ENCODE measurements around the gene JAK3. TPM values are rescaled to one million over a fixed set of nuclear protein-coding genes. Genes with fewer than 3 reads are reported as not detected.

JAK3 gene
- total RNA-seq, 3 donors from 2014 or later, result 2.8 to 13.1 (median 3.5) TPM

DNA sequence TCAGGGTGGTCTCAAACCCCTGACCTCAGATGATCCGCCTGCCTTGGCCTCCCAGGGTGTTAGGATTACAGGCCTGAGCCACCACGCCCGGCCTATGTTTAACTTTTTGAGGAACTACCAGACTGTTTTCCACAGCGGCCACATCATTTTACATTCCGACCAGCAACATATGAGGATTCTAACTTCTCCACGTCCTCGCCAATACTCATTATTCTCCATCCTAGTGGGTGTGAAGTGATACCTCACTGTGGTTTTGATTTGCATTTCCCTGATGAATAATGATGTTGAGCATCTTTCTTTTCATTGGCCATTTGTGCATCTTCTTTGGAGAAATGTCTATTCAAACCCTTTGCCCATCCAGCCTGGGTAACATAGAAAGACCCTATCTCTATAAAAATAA lies 38.7 kb upstream of the JAK3 start:
- Histone ChIP-seq H3K4me3 (no peak overlapping the region), H3K27me3 (peaks cover 0 to 12% of the 10 kb centered on the region in 2 donors), H3K36me3 (no peaks in the 10 kb centered on the region), H3K4me1 (no peaks in the 10 kb centered on the region), H3K9me3 (no peaks in the 10 kb centered on the region), H3K27ac (no peak overlapping the region)
- TF ChIP-seq, protein P1, sequence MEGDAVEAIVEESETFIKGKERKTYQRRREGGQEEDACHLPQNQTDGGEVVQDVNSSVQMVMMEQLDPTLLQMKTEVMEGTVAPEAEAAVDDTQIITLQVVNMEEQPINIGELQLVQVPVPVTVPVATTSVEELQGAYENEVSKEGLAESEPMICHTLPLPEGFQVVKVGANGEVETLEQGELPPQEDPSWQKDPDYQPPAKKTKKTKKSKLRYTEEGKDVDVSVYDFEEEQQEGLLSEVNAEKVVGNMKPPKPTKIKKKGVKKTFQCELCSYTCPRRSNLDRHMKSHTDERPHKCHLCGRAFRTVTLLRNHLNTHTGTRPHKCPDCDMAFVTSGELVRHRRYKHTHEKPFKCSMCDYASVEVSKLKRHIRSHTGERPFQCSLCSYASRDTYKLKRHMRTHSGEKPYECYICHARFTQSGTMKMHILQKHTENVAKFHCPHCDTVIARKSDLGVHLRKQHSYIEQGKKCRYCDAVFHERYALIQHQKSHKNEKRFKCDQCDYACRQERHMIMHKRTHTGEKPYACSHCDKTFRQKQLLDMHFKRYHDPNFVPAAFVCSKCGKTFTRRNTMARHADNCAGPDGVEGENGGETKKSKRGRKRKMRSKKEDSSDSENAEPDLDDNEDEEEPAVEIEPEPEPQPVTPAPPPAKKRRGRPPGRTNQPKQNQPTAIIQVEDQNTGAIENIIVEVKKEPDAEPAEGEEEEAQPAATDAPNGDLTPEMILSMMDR (IDR thresholded peaks at IDR 0.05), result no peak
- TF ChIP-seq POLR2AphosphoS5 (IDR thresholded peaks at IDR 0.05) (no peak), POLR2A (IDR thresholded peaks at IDR 0.05) (no peak)
- DNase-seq (ENCODE audit: low spot score in 2 of 2), result no peak
- intact Hi-C loops (cut with DNase I; ENCODE audit: low total_unique reads), result loop anchor here (5.0 kb wide), 1 partner anchor 239 kb away; no protein-coding TSS in a partner anchor

DNA sequence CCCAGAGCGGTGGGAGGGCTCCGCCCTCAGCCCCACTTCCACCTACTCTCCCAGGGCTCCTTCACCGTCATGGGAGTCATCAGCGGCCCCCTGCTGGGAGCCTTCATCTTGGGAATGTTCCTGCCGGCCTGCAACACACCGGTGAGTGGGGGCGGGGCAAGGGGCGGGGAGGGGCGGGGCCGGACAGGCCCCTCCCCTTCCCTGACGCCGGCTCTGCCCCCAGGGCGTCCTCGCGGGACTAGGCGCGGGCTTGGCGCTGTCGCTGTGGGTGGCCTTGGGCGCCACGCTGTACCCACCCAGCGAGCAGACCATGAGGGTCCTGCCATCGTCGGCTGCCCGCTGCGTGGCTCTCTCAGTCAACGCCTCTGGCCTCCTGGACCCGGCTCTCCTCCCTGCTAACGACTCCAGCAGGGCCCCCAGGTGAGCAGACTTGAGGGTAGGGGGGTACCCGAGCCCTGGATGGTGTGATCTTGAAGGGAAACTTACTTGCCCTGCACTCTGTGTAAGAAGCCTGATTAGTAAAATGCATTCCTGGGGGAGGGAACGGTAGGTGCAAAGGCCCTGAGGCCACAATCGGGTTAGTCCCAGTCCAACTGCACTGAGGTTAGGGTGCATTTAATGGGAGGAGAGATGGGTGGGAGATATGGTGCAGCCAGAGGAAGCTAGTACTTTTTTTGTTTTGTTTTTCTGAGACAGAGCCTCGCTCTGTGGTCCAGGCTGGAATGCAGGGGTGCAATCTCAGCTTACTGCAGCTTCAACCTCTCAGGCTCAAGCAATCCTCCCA lies 36.0 kb upstream of the JAK3 start:
- intact Hi-C loops (cut with DNase I; ENCODE audit: low total_unique reads), result no loop called here
- TF ChIP-seq, protein P1 (IDR thresholded peaks at IDR 0.05), result no peak
- TF ChIP-seq POLR2AphosphoS5 (IDR thresholded peaks at IDR 0.05), result no peak
- TF ChIP-seq POLR2A (IDR thresholded peaks at IDR 0.05), result no peak
- no peak for DNase-seq (ENCODE audit: low spot score in 2 of 2)
- H3K27ac ChIP-seq, result no peak overlapping the region
- H3K4me1 ChIP-seq, result no peaks in the 10 kb centered on the region
- no peaks in the 10 kb centered on the region for H3K36me3 ChIP-seq
- no peak overlapping the region for H3K4me3 ChIP-seq
- no peaks in the 10 kb centered on the region for H3K9me3 ChIP-seq
- H3K27me3 ChIP-seq, result peaks cover 0 to 7% of the 10 kb centered on the region in 2 donors

DNA sequence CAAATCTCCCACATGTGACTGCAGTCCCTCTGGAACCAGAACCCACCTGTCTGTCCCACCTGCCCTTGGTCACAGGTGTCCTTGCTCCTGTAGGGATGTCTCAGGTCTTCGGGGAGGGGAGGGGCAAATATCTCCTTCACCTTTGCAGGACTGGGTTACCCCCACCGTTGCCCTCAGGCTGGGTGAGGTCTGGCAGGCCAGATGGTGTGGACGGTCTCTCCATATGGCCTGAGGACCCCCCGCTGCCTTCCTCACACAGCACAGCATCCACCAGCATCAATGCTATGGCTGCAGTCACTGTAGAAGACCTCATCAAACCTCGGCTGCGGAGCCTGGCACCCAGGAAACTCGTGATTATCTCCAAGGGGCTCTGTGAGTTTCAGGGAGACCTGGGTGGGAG lies 33.9 kb upstream of the JAK3 start:
- no peaks in the 10 kb centered on the region for H3K4me1 ChIP-seq
- no peak overlapping the region for H3K27ac ChIP-seq
- no peaks in the 10 kb centered on the region for H3K9me3 ChIP-seq
- H3K36me3 ChIP-seq, result no peaks in the 10 kb centered on the region
- TF ChIP-seq POLR2A (IDR thresholded peaks at IDR 0.05) (no peak), POLR2AphosphoS5 (IDR thresholded peaks at IDR 0.05) (no peak)
- TF ChIP-seq, protein P1 (IDR thresholded peaks at IDR 0.05), result no peak
- H3K4me3 ChIP-seq, result no peak overlapping the region
- peaks cover 0 to 7% of the 10 kb centered on the region in 2 donors for H3K27me3 ChIP-seq
- intact Hi-C loops (cut with DNase I; ENCODE audit: low total_unique reads), result no loop called here
- DNase-seq (ENCODE audit: low spot score in 2 of 2), result no peak

DNA sequence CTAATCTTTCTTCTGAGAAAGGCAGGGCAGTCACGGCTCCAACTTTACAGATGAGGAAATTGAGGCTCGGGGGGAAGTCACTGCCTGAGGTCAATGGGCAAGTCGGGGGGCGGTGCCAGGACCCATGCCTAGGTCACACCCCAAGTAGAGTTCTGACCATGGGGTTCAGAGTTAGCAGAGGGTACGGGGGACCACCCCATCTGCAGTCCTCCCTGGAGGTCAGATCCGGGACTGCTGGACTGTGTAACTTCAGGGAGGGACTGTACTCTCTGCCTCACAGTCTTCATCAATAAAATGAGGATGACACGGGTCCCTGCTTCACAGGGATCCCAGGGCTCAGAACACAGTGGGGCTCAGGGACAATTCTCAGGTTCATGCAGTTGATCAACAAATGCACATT lies 31.7 kb upstream of the JAK3 start:
- TF ChIP-seq POLR2AphosphoS5 (IDR thresholded peaks at IDR 0.05) (no peak), POLR2A (IDR thresholded peaks at IDR 0.05) (no peak)
- TF ChIP-seq, protein P1 (IDR thresholded peaks at IDR 0.05), result no peak
- H3K4me3 ChIP-seq, result no peak overlapping the region
- H3K9me3 ChIP-seq, result no peaks in the 10 kb centered on the region
- no peak for DNase-seq (ENCODE audit: low spot score in 2 of 2)
- intact Hi-C loops (cut with DNase I; ENCODE audit: low total_unique reads), result no loop called here
- H3K27me3 ChIP-seq, result peaks cover 0 to 7% of the 10 kb centered on the region in 2 donors
- no peaks in the 10 kb centered on the region for H3K36me3 ChIP-seq
- H3K27ac ChIP-seq, result no peak overlapping the region
- H3K4me1 ChIP-seq, result no peaks in the 10 kb centered on the region

DNA sequence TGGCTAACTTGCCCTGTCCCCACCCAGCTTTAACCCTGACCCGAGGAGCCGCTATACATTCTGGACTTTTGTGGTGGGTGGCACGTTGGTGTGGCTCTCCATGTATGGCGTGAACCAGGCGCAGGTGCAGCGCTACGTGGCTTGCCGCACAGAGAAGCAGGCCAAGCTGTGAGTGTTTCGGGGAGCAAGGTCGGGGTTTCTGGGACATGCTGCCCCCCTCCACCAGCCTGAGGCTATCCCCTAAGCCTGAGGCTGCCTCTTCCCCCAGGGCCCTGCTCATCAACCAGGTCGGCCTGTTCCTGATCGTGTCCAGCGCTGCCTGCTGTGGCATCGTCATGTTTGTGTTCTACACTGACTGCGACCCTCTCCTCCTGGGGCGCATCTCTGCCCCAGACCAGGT lies 29.9 kb upstream of the JAK3 start:
- Histone ChIP-seq H3K9me3 (no peaks in the 10 kb centered on the region), H3K4me1 (no peaks in the 10 kb centered on the region), H3K27me3 (peaks cover 9 to 14% of the 10 kb centered on the region in 2 donors), H3K36me3 (no peaks in the 10 kb centered on the region), H3K4me3 (no peak overlapping the region), H3K27ac (no peak overlapping the region)
- TF ChIP-seq POLR2A (IDR thresholded peaks at IDR 0.05) (no peak), POLR2AphosphoS5 (IDR thresholded peaks at IDR 0.05) (no peak)
- TF ChIP-seq, protein P1 (IDR thresholded peaks at IDR 0.05), result no peak
- intact Hi-C loops (cut with DNase I; ENCODE audit: low total_unique reads), result no loop called here
- no peak for DNase-seq (ENCODE audit: low spot score in 2 of 2)
